Measurements from ENCODE around the gene MYLK2.

GRCh38 chr20:31858760-31859083, 39.6 kb downstream of the MYLK2 start:
- TF ChIP-seq TAF1 (IDR thresholded peaks at IDR 0.05; ENCODE audit: low read depth, low read length) (no peak), POLR2A (IDR thresholded peaks at IDR 0.05; ENCODE audit: low read depth, low read length) (no peak)
